Hepatocyte (in vitro differentiated cells): ENCODE results near the gene VCL. TPM values are rescaled to one million over a fixed set of nuclear protein-coding genes. Genes with fewer than 3 reads are reported as not detected.

ENCODE experiments used
- DNase-seq: peaks from one replicate; pipeline ENCODE4 v3.0.0-alpha.2; 2016; ENCODE audit warnings: low spot score
- H2AFZ ChIP-seq: fragments of 200-600 bp; sonication (generic); 2 replicates; pipeline ENCODE4 v1.6.0; 2016; ENCODE audit warnings: antibody characterized with exemption, mild to moderate bottlenecking
- H3K27ac ChIP-seq: fragments of 200-600 bp; sonication (generic); 2 replicates; pipeline ENCODE4 v1.5.1; 2016; ENCODE audit warnings: mild to moderate bottlenecking
- H3K27me3 ChIP-seq: fragments of 200-600 bp; sonication (generic); 2 replicates; pipeline ENCODE4 v1.6.1; 2016
- H3K36me3 ChIP-seq: fragments of 200-600 bp; sonication (generic); replicated peaks from 2 replicates; pipeline ENCODE4 v1.5.1; 2016; ENCODE audit warnings: low read depth; ENCODE audit not compliant: insufficient read depth
- H3K4me1 ChIP-seq: fragments of 200-600 bp; sonication (generic); 2 replicates; pipeline ENCODE4 v1.5.1; 2016; ENCODE audit warnings: mild to moderate bottlenecking, moderate library complexity; ENCODE audit not compliant: insufficient read depth
- H3K4me2 ChIP-seq: fragments of 200-600 bp; sonication (generic); 2 replicates; pipeline ENCODE4 v1.6.0; 2016
- H3K4me3 ChIP-seq: fragments of 200-600 bp; sonication (generic); 2 replicates; pipeline ENCODE4 v1.5.1; 2016; ENCODE audit warnings: mild to moderate bottlenecking
- H3K79me2 ChIP-seq: fragments of 200-600 bp; sonication (generic); 2 replicates; pipeline ENCODE4 v1.6.0; 2017; ENCODE audit warnings: mild to moderate bottlenecking
- H3K9me2 ChIP-seq: fragments of 200-600 bp; sonication (generic); replicated peaks from 2 replicates; pipeline ENCODE4 v1.6.0; 2017; ENCODE audit warnings: mild to moderate bottlenecking; ENCODE audit not compliant: insufficient read depth
- H3K9me3 ChIP-seq: fragments of 200-600 bp; sonication (generic); 2 replicates; pipeline ENCODE4 v1.5.1; 2016; ENCODE audit warnings: low read depth, mild to moderate bottlenecking
- H4K20me1 ChIP-seq: fragments of 200-600 bp; sonication (generic); 2 replicates; pipeline ENCODE4 v1.6.0; 2016; ENCODE audit warnings: mild to moderate bottlenecking; ENCODE audit not compliant: insufficient read depth, poor library complexity, severe bottlenecking
- EZH2 ChIP-seq: fragments of 200-600 bp; sonication (generic); IDR thresholded peaks from 2 replicates; pipeline ENCODE4 v1.6.1; 2016; ENCODE audit warnings: antibody characterized with exemption, mild to moderate bottlenecking, borderline replicate concordance
- EZH2phosphoT487 ChIP-seq: fragments of 200-600 bp; sonication (generic); IDR thresholded peaks from one replicate; pipeline ENCODE4 v1.6.1; 2018; ENCODE audit warnings: antibody characterized with exemption, mild to moderate bottlenecking, low read depth, moderate library complexity; ENCODE audit not compliant: unreplicated experiment, severe bottlenecking
- WGBS: methylation state at CpG from one replicate; pipeline ENCODE4 v1.1.6; 2016; ENCODE audit warnings: low lambda C conversion rate; ENCODE audit errors: missing lambda C conversion rate; 5-methylcytosine and 5-hydroxymethylcytosine counted together
- polyA plus RNA-seq: library from polyadenylated mRNA; unstranded; fragments of >200 nt; fragmentation: Nextera tagmentation; extraction: Ambion mirVana; gene quantifications from 2 replicates; pipeline ENCODE4 v1.2.1, GENCODE V29; 2016
- total RNA-seq: library from RNA; depleted of rRNA; stranded (reverse); fragments of >200 nt; gene quantifications from 2 replicates; pipeline ENCODE4 v1.2.3, GENCODE V29; 2014
- TF ChIP-seq, protein P1 (sequence below): fragments of 200-600 bp; sonication (generic); IDR thresholded peaks from 2 replicates; pipeline ENCODE4 v1.5.1; 2016; ENCODE audit warnings: antibody characterized with exemption, mild to moderate bottlenecking; ENCODE audit not compliant: poor library complexity

The VCL gene
- total and polyA plus RNA-seq, 2 experiments from 2014 or later: 60.8 to 93.4 TPM

- H3K27me3 ChIP-seq: no peaks in the 10 kb centered on the region
- 97% methylated on average over 1 of the region's 1 CpG for WGBS
- no peak overlapping the region for H2AFZ ChIP-seq
- H3K9me2 ChIP-seq: no peaks in the 10 kb centered on the region
- H3K4me1 ChIP-seq: no peaks in the 10 kb centered on the region
- H3K4me3 ChIP-seq: no peak overlapping the region
- no peak overlapping the region for H3K4me2 ChIP-seq
- H3K27ac ChIP-seq: no peak overlapping the region
- no peak for TF ChIP-seq EZH2phosphoT487
- TF ChIP-seq, protein P1, sequence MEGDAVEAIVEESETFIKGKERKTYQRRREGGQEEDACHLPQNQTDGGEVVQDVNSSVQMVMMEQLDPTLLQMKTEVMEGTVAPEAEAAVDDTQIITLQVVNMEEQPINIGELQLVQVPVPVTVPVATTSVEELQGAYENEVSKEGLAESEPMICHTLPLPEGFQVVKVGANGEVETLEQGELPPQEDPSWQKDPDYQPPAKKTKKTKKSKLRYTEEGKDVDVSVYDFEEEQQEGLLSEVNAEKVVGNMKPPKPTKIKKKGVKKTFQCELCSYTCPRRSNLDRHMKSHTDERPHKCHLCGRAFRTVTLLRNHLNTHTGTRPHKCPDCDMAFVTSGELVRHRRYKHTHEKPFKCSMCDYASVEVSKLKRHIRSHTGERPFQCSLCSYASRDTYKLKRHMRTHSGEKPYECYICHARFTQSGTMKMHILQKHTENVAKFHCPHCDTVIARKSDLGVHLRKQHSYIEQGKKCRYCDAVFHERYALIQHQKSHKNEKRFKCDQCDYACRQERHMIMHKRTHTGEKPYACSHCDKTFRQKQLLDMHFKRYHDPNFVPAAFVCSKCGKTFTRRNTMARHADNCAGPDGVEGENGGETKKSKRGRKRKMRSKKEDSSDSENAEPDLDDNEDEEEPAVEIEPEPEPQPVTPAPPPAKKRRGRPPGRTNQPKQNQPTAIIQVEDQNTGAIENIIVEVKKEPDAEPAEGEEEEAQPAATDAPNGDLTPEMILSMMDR: no peak
- TF ChIP-seq EZH2: no peak
- DNase-seq: no peak
- peaks cover 74% of the 10 kb centered on the region for H3K79me2 ChIP-seq
- H3K36me3 ChIP-seq: no peaks in the 10 kb centered on the region
- H3K9me3 ChIP-seq: no peaks in the 10 kb centered on the region
- H4K20me1 ChIP-seq: peaks cover 3% of the 10 kb centered on the region
These were observed 52.0 kb downstream of the VCL start for GRCh38 chr10:74049955-74050354.

GRCh38 chr10:74050653-74051052 lies 52.7 kb downstream of the VCL start:
- Histone ChIP-seq H3K9me2 (no peaks in the 10 kb centered on the region), H3K79me2 (peaks cover 78% of the 10 kb centered on the region), H3K4me1 (peaks cover 4% of the 10 kb centered on the region), H3K4me3 (no peak overlapping the region), H4K20me1 (peaks cover 3% of the 10 kb centered on the region), H3K9me3 (no peaks in the 10 kb centered on the region), H3K4me2 (no peak overlapping the region), H2AFZ (no peak overlapping the region), H3K27ac (no peak overlapping the region), H3K27me3 (no peaks in the 10 kb centered on the region), H3K36me3 (no peaks in the 10 kb centered on the region)
- no peak for DNase-seq
- TF ChIP-seq EZH2 (no peak), EZH2phosphoT487 (no peak)
- TF ChIP-seq, protein P1: no peak
- WGBS: 83% methylated on average over 1 of the region's 1 CpG

- H3K27me3 ChIP-seq: no peaks in the 10 kb centered on the region
- no peaks in the 10 kb centered on the region for H3K9me2 ChIP-seq
- no peak overlapping the region for H2AFZ ChIP-seq
- DNase-seq: no peak
- no peak overlapping the region for H3K27ac ChIP-seq
- peaks cover 70% of the 10 kb centered on the region for H3K79me2 ChIP-seq
- no peaks in the 10 kb centered on the region for H3K9me3 ChIP-seq
- no peaks in the 10 kb centered on the region for H3K36me3 ChIP-seq
- H4K20me1 ChIP-seq: peaks cover 3% of the 10 kb centered on the region
- H3K4me3 ChIP-seq: no peak overlapping the region
- 84% methylated on average over 5 of the region's 5 CpGs for WGBS
- H3K4me1 ChIP-seq: peaks cover 16% of the 10 kb centered on the region
- no peak overlapping the region for H3K4me2 ChIP-seq
- TF ChIP-seq EZH2phosphoT487 (no peak), EZH2 (no peak)
- TF ChIP-seq, protein P1: no peak
These were observed 53.9 kb downstream of the VCL start for GRCh38 chr10:74051736-74052342.

DNA sequence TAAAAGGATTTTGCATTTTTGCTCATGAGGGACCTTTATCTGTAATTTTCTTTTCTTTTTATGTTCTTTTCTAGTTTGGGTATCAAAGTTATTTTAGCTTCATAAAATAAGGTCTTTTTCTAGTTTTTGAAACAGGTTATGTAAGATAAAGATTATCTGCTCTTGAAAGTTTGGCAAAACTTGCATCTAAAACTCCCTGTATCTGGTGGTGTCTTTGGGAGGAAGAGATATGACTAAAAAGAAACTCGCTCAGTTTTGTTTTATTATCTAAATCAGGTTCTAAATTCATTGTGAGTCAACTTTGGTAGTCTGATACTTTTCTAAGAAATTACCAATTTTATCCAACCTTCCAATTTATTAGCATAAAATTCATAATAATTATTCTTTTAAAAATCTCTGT lies 55.1 kb downstream of the VCL start:
- no peaks in the 10 kb centered on the region for H3K36me3 ChIP-seq
- peaks cover 3% of the 10 kb centered on the region for H4K20me1 ChIP-seq
- peaks cover 17% of the 10 kb centered on the region for H3K4me1 ChIP-seq
- no peaks in the 10 kb centered on the region for H3K9me2 ChIP-seq
- H3K9me3 ChIP-seq: no peaks in the 10 kb centered on the region
- WGBS: 91% methylated on average over 1 of the region's 1 CpG
- TF ChIP-seq EZH2: no peak
- TF ChIP-seq, protein P1: no peak
- H3K27me3 ChIP-seq: no peaks in the 10 kb centered on the region
- H3K79me2 ChIP-seq: peaks cover 77% of the 10 kb centered on the region
- no peak for DNase-seq
- H3K4me3 ChIP-seq: no peak overlapping the region
- no peak overlapping the region for H3K4me2 ChIP-seq
- H2AFZ ChIP-seq: no peak overlapping the region
- no peak overlapping the region for H3K27ac ChIP-seq
